ENCODE data around the gene PLCH1.

- TF ChIP-seq CTCF (IDR thresholded peaks at IDR 0.05; ENCODE audit: poor library complexity) (no peak), EZH2 (IDR thresholded peaks at IDR 0.05; ENCODE audit: borderline replicate concordance) (no peak), EZH2phosphoT487 (IDR thresholded peaks at IDR 0.05; ENCODE audit: low read depth, severe bottlenecking, unreplicated experiment) (no peak)
Measured at GRCh38 chr3:155327871-155328270, 417.0 kb downstream of the PLCH1 start.

Measured in hepatocyte (in vitro differentiated cells).